MM.1S (cell line): ENCODE data around the gene SCO1.

Experiments
- EZH2 ChIP-seq: fragments of 300-600 bp; sonication (generic); optimal IDR thresholded peaks from 2 replicates; pipeline ENCODE3; 2017; ENCODE audit warnings: low read depth, mild to moderate bottlenecking, antibody characterized with exemption, low read length, mixed read lengths
- TF ChIP-seq, protein P1 (sequence below): fragments of 300-600 bp; sonication (generic); IDR thresholded peaks from 2 replicates; pipeline ENCODE4 v1.5.1; 2016; ENCODE audit warnings: antibody characterized with exemption, low read length, mixed read lengths

DNA sequence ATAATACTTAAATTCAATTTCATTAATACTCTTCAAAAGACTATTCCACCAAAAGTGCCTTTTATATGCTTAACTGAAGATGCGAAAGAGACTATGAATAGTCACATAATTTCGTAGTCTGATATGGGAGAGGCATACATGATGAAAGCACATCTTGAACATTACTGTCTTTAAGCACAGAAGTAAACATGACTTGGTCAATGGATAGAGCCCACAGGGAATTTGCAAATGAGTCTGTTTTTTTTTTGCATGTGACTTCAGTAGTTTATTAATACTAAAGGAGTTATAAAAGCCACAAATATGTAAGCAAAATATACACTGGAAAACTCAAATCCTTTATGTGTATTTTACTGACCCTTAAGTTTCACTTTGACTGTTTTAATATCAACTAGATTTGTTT is 16.0 kb upstream of the SCO1 start:
- TF ChIP-seq, protein P1, sequence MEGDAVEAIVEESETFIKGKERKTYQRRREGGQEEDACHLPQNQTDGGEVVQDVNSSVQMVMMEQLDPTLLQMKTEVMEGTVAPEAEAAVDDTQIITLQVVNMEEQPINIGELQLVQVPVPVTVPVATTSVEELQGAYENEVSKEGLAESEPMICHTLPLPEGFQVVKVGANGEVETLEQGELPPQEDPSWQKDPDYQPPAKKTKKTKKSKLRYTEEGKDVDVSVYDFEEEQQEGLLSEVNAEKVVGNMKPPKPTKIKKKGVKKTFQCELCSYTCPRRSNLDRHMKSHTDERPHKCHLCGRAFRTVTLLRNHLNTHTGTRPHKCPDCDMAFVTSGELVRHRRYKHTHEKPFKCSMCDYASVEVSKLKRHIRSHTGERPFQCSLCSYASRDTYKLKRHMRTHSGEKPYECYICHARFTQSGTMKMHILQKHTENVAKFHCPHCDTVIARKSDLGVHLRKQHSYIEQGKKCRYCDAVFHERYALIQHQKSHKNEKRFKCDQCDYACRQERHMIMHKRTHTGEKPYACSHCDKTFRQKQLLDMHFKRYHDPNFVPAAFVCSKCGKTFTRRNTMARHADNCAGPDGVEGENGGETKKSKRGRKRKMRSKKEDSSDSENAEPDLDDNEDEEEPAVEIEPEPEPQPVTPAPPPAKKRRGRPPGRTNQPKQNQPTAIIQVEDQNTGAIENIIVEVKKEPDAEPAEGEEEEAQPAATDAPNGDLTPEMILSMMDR = no peak
- TF ChIP-seq EZH2 = no peak
